HepG2 (cell line): ENCODE measurements around the gene DEPDC1B. TPM values are rescaled to one million over a fixed set of nuclear protein-coding genes. Genes with fewer than 3 reads are reported as not detected.

ENCODE experiments used
- ATAD3A ChIP-seq: sonication (generic); formaldehyde crosslinking; IDR thresholded peaks from 2 replicates; pipeline ENCODE4 v1.4.0; 2020; ENCODE audit warnings: missing genetic modification reagents
- CENPX ChIP-seq: sonication (generic); formaldehyde crosslinking; IDR thresholded peaks from 2 replicates; pipeline ENCODE4 v1.9.0; 2021; ENCODE audit warnings: mild to moderate bottlenecking, missing genetic modification reagents, moderate library complexity
- EHMT2 ChIP-seq: fragments of 200-600 bp; sonication (generic); IDR thresholded peaks from 2 replicates; pipeline ENCODE4 v1.7.0; 2017; ENCODE audit warnings: antibody characterized with exemption, low read depth, low read length, borderline replicate concordance
- ELF1 ChIP-seq: sonication (generic); formaldehyde crosslinking; IDR thresholded peaks from 2 replicates; pipeline ENCODE4 v1.4.0; 2020; ENCODE audit warnings: missing genetic modification reagents
- ELF4 ChIP-seq: sonication (generic); formaldehyde crosslinking; IDR thresholded peaks from 2 replicates; pipeline ENCODE4 v1.5.0; 2020; ENCODE audit warnings: missing genetic modification reagents, mild to moderate bottlenecking, moderate library complexity, borderline replicate concordance
- FOSL2 ChIP-seq: sonication (generic); formaldehyde crosslinking; IDR thresholded peaks from 2 replicates; pipeline ENCODE4 v1.4.0; 2020; ENCODE audit warnings: missing genetic modification reagents
- FOXJ3 ChIP-seq: sonication (generic); formaldehyde crosslinking; IDR thresholded peaks from 2 replicates; pipeline ENCODE4 v1.4.0; 2020; ENCODE audit warnings: missing genetic modification reagents, mild to moderate bottlenecking, borderline replicate concordance
- HDAC1 ChIP-seq: sonication (generic); formaldehyde crosslinking; IDR thresholded peaks from 2 replicates; pipeline ENCODE4 v1.5.1; 2020; ENCODE audit warnings: mild to moderate bottlenecking, missing genetic modification reagents
- HNRNPLL ChIP-seq: fragments of 200-400 bp; formaldehyde crosslinking; IDR thresholded peaks from 2 replicates; pipeline ENCODE4 v1.6.1; 2017; ENCODE audit warnings: mild to moderate bottlenecking, low read depth, low read length; ENCODE audit not compliant: poor library complexity, severe bottlenecking
- NCOR1 ChIP-seq: fragments of 200-600 bp; sonication (generic); IDR thresholded peaks from 2 replicates; pipeline ENCODE4 v1.7.0; 2017; ENCODE audit warnings: antibody characterized with exemption, low read length, borderline replicate concordance
- SIN3A ChIP-seq: IDR thresholded peaks from 2 replicates; pipeline ENCODE4 v1.6.1; 2011; ENCODE audit warnings: low read depth, mild to moderate bottlenecking, control low read depth, low read length, borderline replicate concordance
- SIN3B ChIP-seq: fragments of 150-350 bp; IDR thresholded peaks from 2 replicates; pipeline ENCODE4 v1.6.1; 2014; ENCODE audit warnings: low read length
- SIX4 ChIP-seq: sonication (generic); formaldehyde crosslinking; IDR thresholded peaks from 2 replicates; pipeline ENCODE4 v1.4.0; 2020; ENCODE audit warnings: missing genetic modification reagents
- U2AF2 ChIP-seq: fragments of 200-400 bp; formaldehyde crosslinking; IDR thresholded peaks from 2 replicates; pipeline ENCODE4 v1.6.1; 2017; ENCODE audit warnings: low read depth, mild to moderate bottlenecking, low read length
- ZBTB38 ChIP-seq: sonication (generic); formaldehyde crosslinking; IDR thresholded peaks from 2 replicates; pipeline ENCODE4 v1.5.1; 2020; ENCODE audit warnings: mild to moderate bottlenecking, missing genetic modification reagents
- ZNF17 ChIP-seq: sonication (generic); formaldehyde crosslinking; IDR thresholded peaks from 2 replicates; pipeline ENCODE4 v1.5.0; 2020; ENCODE audit warnings: mild to moderate bottlenecking, missing genetic modification reagents
- ZNF207 ChIP-seq: fragments of 450-650 bp; IDR thresholded peaks from 2 replicates; pipeline ENCODE4 v1.6.1; 2016; ENCODE audit warnings: antibody characterized with exemption, borderline replicate concordance
- ZNF326 ChIP-seq: sonication (generic); formaldehyde crosslinking; IDR thresholded peaks from 2 replicates; pipeline ENCODE4 v1.4.0; 2020; ENCODE audit warnings: missing genetic modification reagents, borderline replicate concordance
- ZNF34 ChIP-seq: sonication (generic); formaldehyde crosslinking; IDR thresholded peaks from 2 replicates; pipeline ENCODE4 v1.4.0; 2020; ENCODE audit warnings: mild to moderate bottlenecking, missing genetic modification reagents, borderline replicate concordance
- ZNF788 ChIP-seq: sonication (generic); formaldehyde crosslinking; IDR thresholded peaks from 2 replicates; pipeline ENCODE4 v1.5.0; 2020; ENCODE audit warnings: mild to moderate bottlenecking, missing genetic modification reagents, borderline replicate concordance
- polyA plus RNA-seq, 8 experiments: library from polyadenylated mRNA; depleted of rRNA in 3 of 8; stranded (reverse) in 7 of 8; unstranded in 1 of 8; fragments of >200 nt; fragmentation: Illumina TruSeq in 4 of 8; extraction: Trizol in 4 of 8; gene quantifications; 2 replicates each; pipeline versions ENCODE4 v1.2.1 to v1.2.3, GENCODE V29; 2011 to 2016; ENCODE audit warnings: low read depth in 4 of 8, missing spikeins in 1 of 8, mixed read lengths in 1 of 8; ENCODE audit not compliant: insufficient read depth in 1 of 8
- total RNA-seq, 5 experiments: library from RNA; depleted of rRNA; stranded (reverse); fragments of >200 nt; fragmentation: Illumina TruSeq; extraction: Trizol; gene quantifications; 2 replicates each; pipeline ENCODE4 v1.2.3, GENCODE V29; 2016; ENCODE audit warnings: low read depth in 1 of 5
- TF ChIP-seq, protein P1 (sequence below), 2 experiments: IDR thresholded peaks; 2 replicates each; pipeline ENCODE4 v1.6.1; 2011 to 2012; ENCODE audit warnings: low read length in 2 of 2, borderline replicate concordance in 1 of 2, low read depth in 1 of 2, mild to moderate bottlenecking in 1 of 2, moderate library complexity in 1 of 2
- TF ChIP-seq, protein P2 (sequence below): sonication (generic); formaldehyde crosslinking; IDR thresholded peaks from 2 replicates; pipeline ENCODE4 v1.5.1; 2020; ENCODE audit warnings: missing genetic modification reagents, mild to moderate bottlenecking, borderline replicate concordance

DEPDC1B gene
- total and polyA plus RNA-seq, 2 of the 13 experiments (the other 11 are each of a cell fraction or from before 2014, with no cell fraction given), result 29.5 to 51.3 TPM

DNA sequence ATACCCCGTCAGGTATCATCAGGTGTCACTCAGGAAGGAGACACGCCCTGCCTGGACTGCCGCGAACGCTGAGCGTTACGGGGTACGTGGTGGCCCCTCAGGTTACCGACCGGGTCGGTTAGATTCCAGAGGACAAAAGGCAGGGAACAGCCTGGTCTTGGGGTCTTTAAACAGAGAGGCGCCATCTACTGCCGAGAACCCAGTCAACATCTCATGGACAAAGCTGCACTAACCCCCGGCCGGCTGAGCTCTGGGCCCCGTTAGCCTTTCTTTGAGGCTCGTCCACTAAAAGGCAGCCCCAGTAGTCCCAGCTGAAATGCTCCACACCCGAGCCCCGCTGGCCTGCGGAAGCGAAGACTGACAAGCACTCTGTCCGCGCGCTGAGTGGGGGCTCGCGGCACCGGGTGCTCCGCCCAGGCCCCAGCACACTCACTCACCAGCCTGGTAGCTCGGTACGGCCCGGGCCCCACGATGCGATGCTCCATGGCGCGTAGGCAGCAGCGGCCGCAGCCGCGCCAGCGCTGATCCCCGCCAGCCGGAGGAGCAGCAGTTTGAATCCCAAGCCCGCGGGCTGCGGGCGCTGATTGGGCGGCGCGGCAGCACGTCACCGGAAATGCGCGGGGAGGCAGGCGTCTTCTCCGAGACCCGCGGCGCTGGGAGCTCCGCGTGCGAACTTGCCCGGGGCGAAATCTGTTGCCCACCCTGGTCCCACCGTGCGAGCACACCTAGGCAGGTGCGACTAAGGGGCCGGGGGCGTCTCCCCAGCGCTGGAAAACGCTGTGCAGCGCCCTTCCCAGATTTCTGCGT is at the start of gene DEPDC1B (continued):
- TF ChIP-seq ZNF326, result no peak
- peak; percentile 24; the same call in 1 of the 2 replicates for TF ChIP-seq U2AF2
- TF ChIP-seq ZNF207, result no peak
- peak; percentile 53; the same call in 1 of the 2 replicates for TF ChIP-seq SIN3A
- peak; percentile 32; the same call in 1 of the 2 replicates for TF ChIP-seq ELF1
- peak; percentile 94 for TF ChIP-seq HDAC1 (CRISPR knock-in tag)
- peak; percentile 73; the same call in 1 of the 2 replicates for TF ChIP-seq ZNF788 (CRISPR knock-in tag)
- TF ChIP-seq NCOR1, result no peak
- TF ChIP-seq EHMT2, result no peak
- TF ChIP-seq ZNF17, result no peak
- TF ChIP-seq HNRNPLL, result peak; percentile 94
- no peak for TF ChIP-seq SIX4
- peak; percentile 58; the same call in 1 of the 2 replicates for TF ChIP-seq ZNF34 (CRISPR knock-in tag)
- TF ChIP-seq CENPX (CRISPR knock-in tag), result no peak
- TF ChIP-seq ATAD3A (CRISPR knock-in tag), result no peak
- peak; percentile 72; the same call in 1 of the 2 replicates for TF ChIP-seq ZBTB38
- peak; percentile 55; the same call in 1 of the 2 replicates for TF ChIP-seq SIN3B
- TF ChIP-seq, protein P1, sequence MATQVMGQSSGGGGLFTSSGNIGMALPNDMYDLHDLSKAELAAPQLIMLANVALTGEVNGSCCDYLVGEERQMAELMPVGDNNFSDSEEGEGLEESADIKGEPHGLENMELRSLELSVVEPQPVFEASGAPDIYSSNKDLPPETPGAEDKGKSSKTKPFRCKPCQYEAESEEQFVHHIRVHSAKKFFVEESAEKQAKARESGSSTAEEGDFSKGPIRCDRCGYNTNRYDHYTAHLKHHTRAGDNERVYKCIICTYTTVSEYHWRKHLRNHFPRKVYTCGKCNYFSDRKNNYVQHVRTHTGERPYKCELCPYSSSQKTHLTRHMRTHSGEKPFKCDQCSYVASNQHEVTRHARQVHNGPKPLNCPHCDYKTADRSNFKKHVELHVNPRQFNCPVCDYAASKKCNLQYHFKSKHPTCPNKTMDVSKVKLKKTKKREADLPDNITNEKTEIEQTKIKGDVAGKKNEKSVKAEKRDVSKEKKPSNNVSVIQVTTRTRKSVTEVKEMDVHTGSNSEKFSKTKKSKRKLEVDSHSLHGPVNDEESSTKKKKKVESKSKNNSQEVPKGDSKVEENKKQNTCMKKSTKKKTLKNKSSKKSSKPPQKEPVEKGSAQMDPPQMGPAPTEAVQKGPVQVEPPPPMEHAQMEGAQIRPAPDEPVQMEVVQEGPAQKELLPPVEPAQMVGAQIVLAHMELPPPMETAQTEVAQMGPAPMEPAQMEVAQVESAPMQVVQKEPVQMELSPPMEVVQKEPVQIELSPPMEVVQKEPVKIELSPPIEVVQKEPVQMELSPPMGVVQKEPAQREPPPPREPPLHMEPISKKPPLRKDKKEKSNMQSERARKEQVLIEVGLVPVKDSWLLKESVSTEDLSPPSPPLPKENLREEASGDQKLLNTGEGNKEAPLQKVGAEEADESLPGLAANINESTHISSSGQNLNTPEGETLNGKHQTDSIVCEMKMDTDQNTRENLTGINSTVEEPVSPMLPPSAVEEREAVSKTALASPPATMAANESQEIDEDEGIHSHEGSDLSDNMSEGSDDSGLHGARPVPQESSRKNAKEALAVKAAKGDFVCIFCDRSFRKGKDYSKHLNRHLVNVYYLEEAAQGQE (IDR thresholded peaks at IDR 0.05; ENCODE audit: borderline replicate concordance in 1 of 2, low read depth in 1 of 2, low read length in 2 of 2), result 0 out of 4 replicates have a peak, but pooled peaks of 1 of the 2 experiments have one; percentile 8
- TF ChIP-seq, protein P2, sequence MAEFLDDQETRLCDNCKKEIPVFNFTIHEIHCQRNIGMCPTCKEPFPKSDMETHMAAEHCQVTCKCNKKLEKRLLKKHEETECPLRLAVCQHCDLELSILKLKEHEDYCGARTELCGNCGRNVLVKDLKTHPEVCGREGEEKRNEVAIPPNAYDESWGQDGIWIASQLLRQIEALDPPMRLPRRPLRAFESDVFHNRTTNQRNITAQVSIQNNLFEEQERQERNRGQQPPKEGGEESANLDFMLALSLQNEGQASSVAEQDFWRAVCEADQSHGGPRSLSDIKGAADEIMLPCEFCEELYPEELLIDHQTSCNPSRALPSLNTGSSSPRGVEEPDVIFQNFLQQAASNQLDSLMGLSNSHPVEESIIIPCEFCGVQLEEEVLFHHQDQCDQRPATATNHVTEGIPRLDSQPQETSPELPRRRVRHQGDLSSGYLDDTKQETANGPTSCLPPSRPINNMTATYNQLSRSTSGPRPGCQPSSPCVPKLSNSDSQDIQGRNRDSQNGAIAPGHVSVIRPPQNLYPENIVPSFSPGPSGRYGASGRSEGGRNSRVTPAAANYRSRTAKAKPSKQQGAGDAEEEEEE (CRISPR knock-in tag), result no peak
- no peak; the same call in 1 of the 2 replicates for TF ChIP-seq FOSL2
- no peak for TF ChIP-seq FOXJ3 (CRISPR knock-in tag)
- no peak; the same call in 1 of the 2 replicates for TF ChIP-seq ELF4 (CRISPR knock-in tag)
